Raji (cell line): ENCODE data around the gene PRR16.

Experiments used
- POLR2A ChIP-seq: IDR thresholded peaks from 2 replicates; pipeline ENCODE4 v1.6.1; 2011; ENCODE audit warnings: low read depth, low read length, control low read depth; ENCODE audit not compliant: insufficient read depth

The PRR16 gene

GRCh38 chr5:120697147-120697546 is 233.0 kb downstream of the PRR16 start:
- TF ChIP-seq POLR2A: no peak

GRCh38 chr5:120703918-120704587 is 240.0 kb downstream of the PRR16 start:
- TF ChIP-seq POLR2A: no peak

- TF ChIP-seq POLR2A: no peak
Measured at GRCh38 chr5:120706877-120707276, 242.8 kb downstream of the PRR16 start.

- no peak for TF ChIP-seq POLR2A
Measured at GRCh38 chr5:120717381-120717780, 253.3 kb downstream of the PRR16 start.

- no peak for TF ChIP-seq POLR2A
Measured at GRCh38 chr5:120730214-120730613, 266.1 kb downstream of the PRR16 start.

GRCh38 chr5:120734033-120734432 is 269.9 kb downstream of the PRR16 start:
- no peak for TF ChIP-seq POLR2A

- TF ChIP-seq POLR2A: no peak
Measured at GRCh38 chr5:120735076-120735475, 271.0 kb downstream of the PRR16 start.
